Spleen (tissue), 7 donors: ENCODE results near the gene RINT1.

Experiments
- POLR2AphosphoS5 ChIP-seq, 3 donors: sonication (generic); formaldehyde crosslinking; IDR thresholded peaks; one replicate each; pipeline ENCODE4 v1.5.1; 2017; ENCODE audit warnings: antibody characterized with exemption in 3 of 3
- TF ChIP-seq, protein P1 (sequence below), 11 experiments: fragments of 200-600 bp in 7 of 11; fragments of 450-650 bp in 4 of 11; sonication (generic) in 4 of 11; IDR thresholded peaks in 8 of 11; conservative IDR thresholded peaks in 3 of 11; 1 replicate in 7 of 11; 2 replicates in 4 of 11; pipeline versions ENCODE4 v1.4.0 to v1.8.0; 2016 to 2021; ENCODE audit warnings: antibody characterized with exemption in 11 of 11, inconsistent platforms in 4 of 11, mild to moderate bottlenecking in 1 of 11
- donor health status: DM: no; HTN: no; CAD: no; lungs with moderate emphysema.
- donor health status: DM: no; HTN: no; CAD: no.
- donor health status: DM: no; HTN: no; CAD: no.

- TF ChIP-seq, protein P1, sequence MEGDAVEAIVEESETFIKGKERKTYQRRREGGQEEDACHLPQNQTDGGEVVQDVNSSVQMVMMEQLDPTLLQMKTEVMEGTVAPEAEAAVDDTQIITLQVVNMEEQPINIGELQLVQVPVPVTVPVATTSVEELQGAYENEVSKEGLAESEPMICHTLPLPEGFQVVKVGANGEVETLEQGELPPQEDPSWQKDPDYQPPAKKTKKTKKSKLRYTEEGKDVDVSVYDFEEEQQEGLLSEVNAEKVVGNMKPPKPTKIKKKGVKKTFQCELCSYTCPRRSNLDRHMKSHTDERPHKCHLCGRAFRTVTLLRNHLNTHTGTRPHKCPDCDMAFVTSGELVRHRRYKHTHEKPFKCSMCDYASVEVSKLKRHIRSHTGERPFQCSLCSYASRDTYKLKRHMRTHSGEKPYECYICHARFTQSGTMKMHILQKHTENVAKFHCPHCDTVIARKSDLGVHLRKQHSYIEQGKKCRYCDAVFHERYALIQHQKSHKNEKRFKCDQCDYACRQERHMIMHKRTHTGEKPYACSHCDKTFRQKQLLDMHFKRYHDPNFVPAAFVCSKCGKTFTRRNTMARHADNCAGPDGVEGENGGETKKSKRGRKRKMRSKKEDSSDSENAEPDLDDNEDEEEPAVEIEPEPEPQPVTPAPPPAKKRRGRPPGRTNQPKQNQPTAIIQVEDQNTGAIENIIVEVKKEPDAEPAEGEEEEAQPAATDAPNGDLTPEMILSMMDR (IDR thresholded peaks at IDR 0.05 in 8 of 11, conservative IDR thresholded peaks at IDR 0.05 in 3 of 11) = peak in 7 of 11 experiments; percentile 23 to 58 (median 39)
- TF ChIP-seq POLR2AphosphoS5 (IDR thresholded peaks at IDR 0.05) = peak in 1 of 3 donors; percentile 69
These were observed 44.1 kb upstream of the RINT1 start for GRCh38 chr7:105487579-105488571.
